Brain pericyte (primary cell): ENCODE results near the gene FCSK.
A peak's percentile ranks its signal among the peaks of the same experiment; 100 is the strongest.
"Not testable (repeated sequence)": the region's sequence is repeated elsewhere in the genome, so short reads cannot be mapped to it uniquely, and the experiment has no call there.

Experiments used
- DNase-seq: peaks from one replicate; pipeline ENCODE4 v3.0.0-alpha.2; 2012; ENCODE audit warnings: low read depth, low spot score

Gene FCSK

DNA sequence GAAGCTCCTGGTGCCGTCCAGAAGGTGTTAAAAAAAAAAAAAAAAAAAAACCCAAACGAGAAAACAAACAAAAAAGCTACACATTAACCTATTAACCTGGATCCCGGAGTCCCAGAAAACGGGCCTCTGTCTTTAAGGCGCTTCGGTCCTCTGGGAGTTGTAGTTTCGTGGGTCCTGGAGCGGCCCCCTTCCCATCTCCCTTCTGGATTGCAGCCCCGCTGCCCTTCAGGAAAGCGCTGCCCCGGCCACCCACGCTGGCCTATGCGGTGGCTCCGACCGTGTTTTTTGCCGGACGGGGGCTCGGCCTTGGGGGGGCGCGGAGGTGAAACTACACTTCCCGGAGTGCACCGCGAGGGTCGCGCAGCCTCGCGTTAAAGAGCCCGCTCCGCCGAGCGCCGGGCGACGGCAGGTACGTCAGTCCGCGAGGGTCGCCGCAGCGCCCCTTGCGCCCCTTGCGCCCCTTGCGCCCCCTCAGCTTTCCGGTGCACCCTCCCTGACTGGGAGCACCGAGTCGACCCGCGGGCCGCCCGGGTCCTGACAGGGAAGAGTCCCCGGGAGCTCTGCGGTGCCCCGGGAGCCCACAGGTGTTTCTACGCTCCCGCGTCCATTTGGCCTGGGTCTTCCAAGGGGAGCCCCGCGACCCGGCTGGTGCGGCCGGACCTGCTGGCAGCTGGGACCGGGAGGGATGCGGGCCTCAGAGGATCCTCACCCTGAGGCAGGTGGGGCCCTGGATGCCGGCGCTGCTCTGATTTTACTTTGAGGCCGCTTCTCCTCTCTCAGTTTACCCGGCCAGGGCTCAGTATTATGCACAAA, at the start of gene FCSK:
Gene FCSK (plus strand): TSS at position 374 of the 813 bp plus-strand sequence. CDS start 8,596 bp downstream, outside the sequence.
- DNase-seq: no peak

DNA sequence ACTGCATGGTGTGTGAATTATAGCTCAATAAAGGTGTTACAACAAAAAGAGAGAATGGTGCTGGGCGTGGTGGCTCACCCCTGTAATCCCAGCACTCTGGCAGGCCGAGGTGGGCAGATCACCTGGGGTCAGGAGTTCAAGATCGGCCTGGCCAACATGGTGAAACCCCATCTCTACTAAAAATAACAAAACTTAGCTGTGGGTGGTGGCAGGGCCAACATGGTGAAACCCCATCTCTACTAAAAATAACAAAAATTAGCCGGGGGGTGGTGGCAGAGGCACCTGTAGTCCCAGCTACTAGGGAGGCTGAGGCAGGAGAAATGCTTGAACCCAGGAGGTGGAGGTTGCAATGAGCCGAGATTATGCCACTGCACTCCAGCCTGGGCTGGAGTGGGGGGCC, 48.3 kb upstream of the FCSK start:
- not testable (repeated sequence) for DNase-seq

DNA sequence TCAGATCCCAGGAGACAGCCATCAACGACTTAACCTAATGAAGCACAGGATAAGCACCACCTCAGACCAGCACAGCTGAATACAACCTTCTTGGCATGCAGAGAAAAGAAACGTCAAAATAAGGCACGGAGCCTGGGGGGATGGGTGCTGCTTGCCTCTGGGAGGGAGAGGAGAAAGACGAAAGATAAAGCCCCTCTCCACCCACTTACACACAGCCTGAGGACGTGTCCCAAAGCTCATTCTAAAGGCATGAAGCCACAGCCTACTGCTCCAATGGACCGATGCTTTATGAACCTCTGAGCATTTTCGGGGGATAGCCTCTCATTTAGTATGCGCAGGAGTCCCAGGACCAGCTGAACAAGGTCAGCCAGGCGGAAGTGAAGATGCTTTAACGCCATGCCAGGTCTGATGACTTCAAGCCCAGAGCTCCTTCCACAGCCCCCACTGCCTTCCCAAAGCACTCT, 46.6 kb upstream of the FCSK start:
- DNase-seq: no peak

DNA sequence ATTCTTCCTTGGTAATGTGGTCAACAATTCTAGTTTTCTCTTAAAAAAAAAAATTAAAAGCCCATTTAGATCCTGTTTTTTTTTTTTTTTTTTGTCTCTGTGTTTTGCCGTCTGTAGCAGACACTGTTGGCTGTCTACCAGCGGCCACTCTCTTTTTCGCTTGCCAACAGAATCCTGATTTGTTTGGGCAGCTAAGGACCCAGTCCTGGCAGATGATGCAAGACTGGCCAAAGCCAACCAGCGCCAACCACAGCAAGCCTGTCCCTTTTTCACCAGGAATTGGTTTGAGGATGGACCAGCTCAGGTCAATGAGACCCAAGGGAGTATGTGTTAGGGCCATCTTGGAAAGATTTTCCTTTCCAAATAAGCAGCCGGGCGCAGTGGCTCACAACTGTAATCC, 43.7 kb upstream of the FCSK start:
- DNase-seq: no peak

DNA sequence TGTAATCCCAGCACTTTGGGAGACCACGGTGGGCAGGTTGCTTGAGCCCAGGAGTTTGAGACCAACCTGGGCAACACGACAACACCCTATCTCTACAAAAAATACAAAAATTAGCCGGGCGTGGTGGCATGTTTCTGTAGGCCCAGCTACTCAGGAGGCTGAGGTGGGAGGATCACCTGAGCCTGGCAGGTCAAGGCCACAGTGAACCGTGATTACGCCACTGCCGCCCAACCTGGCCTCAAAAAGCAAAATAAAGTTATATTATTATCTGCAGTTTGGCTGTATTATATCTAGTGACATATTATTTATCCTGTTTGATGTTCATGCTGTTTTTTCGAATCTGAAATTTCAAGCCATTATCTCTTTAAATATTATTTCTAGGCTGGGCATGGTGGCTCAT, 42.0 kb upstream of the FCSK start:
- no peak for DNase-seq

DNA sequence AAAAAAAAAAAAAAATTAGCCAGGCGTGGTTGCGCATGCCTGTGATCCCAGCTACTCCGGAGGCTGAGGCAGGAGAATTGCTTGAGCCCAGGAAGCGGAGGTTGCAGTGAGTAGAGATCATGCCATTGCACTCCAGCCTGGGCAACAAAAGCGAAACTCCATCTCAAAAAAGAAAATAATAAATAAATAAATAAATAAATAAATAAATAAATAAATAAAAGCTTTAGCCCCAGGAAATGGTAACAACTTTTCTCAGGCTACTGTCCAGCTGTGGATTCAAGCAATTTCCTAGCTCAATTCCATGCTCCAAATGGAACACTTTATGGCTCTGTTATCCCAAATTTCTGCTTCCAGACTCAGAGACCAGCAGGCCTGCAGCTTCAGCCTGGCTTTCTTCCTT, 40.8 kb upstream of the FCSK start:
- not testable (repeated sequence) for DNase-seq

DNA sequence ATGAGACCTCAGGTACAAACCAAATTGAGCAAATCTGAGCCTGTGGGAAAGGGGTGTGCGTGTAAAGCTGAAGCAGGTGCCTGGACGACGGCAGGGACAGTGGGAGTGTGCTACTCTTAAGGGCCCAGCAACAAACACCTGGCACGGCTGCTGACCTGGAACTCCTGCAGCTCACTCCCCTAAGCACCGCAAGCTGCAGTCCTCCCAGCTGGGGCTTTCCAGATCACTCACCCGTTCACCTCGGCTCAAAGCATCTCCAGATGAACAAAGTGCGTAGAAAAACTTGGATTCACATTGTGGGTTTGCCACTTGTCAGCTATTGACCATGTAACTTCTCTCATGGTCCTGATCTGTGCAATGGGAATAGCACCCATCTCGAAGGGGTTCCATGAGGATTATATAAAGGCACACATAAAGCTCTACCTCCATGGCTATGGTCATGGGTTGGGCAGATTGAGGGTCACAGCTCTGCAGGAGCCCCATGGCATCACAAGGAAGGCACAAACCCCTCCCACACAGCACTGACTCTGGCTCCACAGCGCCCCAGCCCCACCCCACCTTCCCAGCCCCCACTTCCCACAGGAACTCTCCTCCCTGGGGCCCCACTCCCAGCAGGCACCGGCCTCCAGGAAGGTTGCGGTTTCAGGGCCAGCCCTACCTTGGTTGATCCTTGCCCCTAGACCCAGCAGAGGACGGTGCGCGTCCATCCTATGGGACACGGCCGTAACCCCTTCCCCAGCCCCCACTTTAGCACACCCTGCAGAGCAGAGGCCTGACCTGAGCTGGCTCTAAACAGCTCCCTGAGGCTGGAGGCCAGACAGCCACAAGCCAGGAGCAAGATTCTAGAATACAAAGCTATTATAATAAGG, 37.4 kb upstream of the FCSK start:
- DNase-seq: no peak

DNA sequence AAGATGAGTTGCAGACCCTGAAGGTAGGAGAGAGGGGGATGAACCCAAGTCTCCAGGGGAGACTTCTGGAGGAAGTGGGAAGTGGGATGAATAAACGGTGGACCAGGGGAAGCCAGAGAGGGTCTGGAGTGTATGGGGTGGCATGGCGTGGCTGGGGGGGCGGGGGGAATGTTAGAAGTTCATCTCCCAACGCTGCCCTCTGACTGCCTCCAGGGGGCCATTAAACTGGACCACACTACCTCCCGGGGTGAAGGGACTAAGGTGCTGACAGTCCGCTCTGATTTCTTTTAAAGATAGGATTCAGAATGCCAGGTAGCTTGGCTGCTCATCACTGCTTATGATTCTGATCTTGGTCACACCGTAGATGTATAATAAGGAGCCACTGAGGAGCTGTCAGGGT, 36.7 kb upstream of the FCSK start:
- DNase-seq: no peak

DNA sequence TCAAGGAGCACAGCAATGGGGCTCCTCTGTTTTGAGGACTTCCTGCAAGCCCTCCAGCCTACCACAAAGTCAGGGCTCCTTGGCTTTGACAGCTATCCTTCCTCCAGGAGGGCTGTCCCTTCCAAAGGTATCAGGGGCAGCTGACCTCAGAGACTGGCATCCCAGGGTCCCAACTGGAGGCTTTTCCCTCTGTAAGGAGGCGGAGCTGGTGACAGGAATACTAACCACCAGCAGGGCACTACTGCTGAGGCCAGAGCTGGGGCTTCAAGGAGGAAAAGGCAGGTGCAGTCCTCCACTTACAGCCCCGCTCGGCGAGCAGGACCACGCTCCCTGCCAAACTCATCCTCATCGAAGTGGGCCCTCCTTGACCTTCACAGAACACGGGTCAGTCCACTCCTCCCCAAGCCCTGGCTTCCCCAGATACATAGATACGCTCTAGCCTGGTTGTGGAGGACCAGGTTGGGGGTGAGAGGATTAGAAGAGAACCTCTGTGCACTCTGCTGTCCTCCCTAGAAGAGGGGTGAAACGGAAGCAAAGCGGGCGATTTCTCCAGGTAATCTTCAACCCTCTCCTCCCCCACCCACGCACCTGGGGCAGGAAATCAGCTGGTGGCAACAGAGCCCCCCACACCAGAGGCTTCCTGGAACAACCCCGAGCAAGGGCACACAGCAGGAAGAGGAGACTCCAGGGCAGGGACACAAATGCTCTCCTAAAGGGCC, 36.0 kb upstream of the FCSK start:
- no peak for DNase-seq

DNA sequence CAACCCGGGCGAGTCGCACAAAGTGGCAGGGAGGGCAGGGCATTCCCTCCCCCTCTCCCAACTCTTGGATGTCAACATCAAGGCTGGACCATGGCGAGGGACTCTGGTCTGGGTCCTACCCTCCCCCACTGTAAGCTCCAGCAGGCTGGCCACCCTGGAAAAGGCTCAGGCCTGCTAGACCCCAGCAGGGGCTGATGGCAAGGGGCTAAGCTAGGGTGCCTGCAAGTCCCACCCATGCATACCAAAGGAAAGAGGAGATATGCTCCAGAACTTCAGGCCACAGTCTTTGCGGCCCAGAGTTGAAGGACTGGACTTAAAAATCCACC, 35.4 kb upstream of the FCSK start:
- no peak for DNase-seq

DNA sequence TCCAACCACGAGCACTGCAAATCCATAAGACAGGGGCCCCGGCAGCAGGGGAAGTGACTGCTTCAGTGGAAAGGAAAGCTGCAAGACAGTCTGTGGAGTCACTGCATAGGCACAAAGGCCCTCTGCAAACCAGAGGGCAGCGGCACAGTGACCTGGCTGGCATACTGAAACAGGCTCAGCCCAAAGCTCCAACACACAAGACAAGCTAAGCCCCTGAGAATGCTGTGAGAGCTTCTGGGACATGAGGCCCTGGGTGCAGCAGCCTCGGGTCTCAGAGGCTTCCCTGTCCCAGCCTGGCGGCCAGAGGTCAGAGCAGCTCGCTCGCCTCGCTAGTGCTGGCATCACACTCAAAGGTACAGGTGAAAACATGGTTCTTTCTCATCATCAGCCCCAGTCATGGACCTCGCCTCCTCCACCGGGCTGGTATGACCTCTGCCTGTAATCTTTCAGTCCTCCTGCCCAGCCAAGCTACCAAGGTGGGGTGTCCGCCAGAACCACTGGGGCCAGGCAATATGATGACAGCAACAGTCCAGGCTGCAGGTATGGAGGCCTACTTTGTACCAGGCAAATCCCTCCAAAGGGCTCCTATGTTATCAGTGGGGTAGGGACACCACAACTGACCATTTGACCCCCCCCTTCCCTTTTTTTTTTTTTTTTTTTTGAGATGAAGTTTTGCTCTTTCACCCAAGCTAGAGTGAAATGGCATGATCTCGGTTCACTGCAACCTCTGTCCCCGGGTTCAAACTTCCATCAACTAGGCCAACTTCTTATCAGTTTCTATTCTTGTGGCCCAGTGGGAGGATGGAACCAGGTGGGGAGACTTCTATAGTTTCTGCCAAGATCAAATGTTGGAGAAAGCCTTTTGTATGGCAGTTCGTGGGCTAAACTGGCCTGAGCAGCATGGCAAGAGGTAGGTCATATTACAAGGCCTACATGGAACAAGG, 34.7 kb upstream of the FCSK start:
- DNase-seq: no peak

DNA sequence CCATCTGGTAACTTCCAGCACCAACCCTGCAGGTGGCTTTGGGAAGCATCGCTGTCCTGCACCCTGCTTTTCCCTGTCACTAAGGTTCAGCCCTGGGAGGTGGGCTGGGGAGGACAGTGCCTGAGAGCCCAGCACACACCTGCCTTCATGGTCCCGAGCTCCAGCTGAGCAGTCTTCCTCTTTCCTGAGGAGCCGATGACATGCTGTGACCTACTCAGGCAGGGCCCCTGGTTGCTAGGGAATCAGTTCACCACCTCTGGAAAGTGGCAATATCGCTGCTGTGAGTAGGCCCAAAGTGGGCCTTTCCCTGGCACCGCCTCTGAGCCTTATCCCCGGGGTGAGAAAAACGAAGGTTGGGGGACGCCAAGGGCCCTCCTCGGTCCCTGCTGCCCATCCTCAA, 33.4 kb upstream of the FCSK start:
- no peak for DNase-seq

DNA sequence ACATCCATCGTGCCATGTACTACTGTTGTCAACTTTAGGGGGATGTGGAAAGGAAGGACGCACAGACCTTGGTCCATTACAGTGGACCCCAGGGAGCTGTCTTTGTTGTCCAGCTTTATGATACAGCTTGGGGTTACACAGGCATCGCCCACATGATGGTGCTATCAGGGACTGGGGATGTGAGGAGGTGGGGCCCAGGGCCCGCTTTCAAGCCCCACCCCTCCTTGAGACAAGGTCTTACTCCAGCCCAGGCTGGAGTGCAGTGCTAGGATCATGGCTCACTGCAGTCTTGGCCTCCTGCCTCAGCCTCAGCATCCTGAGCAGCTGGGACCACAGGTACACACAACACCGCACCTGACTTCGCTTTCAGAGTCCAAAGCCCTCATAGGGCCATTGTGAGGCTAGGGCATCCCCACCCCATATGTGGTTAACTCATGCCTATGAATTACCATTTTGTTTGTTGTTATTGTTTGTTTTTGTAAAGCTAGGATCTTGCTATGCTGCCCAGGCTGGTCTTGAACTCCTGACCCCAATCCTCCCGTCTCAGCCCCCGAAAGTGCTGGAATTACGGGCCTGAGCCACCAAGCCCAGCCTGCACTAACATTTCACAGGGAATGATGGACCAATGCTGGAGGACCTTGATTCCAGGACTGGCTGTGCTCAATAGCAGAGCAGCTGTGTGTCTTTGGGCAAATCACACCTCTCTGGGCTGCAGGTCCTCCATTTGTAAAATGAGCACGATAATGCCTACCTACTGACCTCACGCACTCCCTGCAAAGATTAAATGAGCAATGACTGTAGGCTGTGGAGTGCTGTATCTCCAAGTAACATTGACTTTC, 32.7 kb upstream of the FCSK start:
- no peak for DNase-seq

DNA sequence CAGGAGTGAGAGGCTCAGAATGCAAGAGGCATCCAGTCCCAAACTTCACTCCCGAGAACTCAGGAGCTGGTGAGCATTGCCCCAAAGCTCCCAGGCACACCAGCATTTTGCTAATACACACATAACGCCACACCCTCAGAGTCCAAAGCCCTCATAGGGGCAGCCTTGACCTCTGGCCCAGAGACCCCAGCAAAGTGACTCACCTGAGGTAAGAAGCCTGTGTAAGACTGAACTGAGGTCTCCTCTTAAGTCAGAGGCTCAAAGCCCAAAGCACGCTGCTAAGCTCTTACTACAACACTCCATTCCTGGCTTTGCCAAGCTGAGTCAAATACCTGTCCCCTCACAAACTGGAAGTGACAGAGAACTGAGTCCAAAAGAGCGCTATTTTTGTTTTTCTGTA, 31.9 kb upstream of the FCSK start:
- DNase-seq: no peak

DNA sequence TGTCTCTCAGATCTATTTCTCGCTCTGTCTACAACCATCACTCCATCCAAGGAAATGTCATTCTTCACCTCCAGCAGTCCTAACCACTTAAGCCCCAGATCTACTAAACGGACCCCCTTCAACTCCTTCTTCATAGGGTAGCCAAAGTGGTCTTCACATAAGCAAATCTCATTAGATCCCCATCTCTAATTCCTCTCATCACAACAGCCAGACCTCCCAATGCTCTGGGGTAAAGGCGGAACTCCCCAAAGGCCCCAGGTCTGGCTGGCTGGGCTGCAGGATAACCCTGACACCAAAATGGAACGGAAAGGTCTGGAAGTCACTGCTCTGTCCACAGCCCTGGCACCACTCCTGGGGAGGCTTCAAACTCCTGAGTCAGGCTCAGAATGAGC, 26.6 kb upstream of the FCSK start:
- DNase-seq: no peak

DNA sequence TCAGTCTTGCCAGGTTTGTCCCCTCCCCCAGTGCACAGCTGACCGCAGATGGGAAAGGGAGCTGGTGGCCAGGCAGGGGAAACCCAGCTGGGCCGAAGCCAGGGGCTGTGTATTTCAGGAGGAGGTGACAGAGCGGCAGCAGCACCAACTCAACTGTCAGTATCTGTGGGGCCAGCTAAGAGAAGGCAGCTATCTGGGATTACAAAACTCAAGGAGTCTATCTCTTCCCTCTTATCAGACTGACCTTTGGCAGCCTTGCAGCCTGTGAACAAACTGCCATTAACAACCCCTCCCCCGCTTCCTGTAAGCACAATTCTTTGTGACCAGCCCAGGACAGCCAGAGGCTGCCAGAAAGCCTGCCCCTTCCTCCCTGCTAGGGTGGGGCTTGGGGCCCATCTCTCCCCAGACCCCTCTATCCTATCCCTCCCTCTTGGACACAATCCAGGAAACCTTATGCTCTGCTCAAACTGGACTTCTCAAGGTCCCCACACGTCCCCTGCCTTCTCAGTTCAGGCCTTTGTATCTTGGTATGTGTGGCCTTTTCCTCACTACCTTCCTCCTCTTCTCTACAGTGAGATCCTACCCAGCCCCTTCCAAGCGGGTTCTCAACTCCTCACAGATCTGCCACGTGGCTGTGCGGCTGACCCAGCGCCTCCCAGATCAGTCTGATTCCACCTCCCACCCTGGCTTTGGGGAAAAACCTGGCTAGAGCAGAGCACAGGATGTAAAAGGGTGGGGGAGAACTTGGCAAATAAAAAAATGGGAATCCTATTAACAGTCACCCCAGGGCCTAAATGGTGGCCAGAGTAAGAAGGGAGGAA, 26.0 kb upstream of the FCSK start:
- peak; percentile 42 for DNase-seq

DNA sequence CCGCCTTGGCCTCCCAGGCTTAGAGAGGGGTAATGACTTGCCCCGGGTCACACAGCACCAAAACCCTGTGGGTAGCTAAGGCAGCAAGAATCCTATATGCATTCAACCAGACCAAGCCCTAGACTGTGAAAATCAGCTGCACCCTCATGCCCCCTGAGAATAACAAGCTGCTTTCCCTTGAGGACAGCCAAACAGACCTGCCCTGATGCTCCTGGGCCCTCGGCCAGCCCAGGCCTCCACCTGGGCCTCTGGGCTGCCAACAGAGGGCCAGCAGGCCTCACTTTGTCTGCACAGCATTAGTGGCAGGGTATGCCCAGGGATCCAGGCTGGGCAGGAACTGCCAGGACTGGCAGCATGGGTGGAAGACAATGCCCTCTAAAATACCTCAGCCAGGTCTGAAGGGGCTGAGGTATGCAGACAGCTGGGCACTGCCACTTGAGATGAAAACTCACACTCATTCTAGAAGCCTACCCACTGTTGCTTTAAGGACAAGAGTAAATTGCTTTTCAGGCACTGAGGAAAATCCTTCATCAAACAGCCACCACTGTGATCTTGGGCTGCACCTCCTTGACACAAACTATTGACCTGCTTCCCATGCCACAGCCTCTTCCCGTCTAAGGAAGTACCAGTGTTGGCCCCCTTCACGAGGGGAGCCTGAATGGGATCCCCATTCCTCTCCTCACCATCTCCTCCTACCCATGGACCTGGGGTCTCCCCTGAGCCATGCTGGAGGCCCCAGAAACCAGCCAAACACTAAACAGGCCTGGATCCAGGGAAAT, 24.3 kb upstream of the FCSK start:
- DNase-seq: no peak

DNA sequence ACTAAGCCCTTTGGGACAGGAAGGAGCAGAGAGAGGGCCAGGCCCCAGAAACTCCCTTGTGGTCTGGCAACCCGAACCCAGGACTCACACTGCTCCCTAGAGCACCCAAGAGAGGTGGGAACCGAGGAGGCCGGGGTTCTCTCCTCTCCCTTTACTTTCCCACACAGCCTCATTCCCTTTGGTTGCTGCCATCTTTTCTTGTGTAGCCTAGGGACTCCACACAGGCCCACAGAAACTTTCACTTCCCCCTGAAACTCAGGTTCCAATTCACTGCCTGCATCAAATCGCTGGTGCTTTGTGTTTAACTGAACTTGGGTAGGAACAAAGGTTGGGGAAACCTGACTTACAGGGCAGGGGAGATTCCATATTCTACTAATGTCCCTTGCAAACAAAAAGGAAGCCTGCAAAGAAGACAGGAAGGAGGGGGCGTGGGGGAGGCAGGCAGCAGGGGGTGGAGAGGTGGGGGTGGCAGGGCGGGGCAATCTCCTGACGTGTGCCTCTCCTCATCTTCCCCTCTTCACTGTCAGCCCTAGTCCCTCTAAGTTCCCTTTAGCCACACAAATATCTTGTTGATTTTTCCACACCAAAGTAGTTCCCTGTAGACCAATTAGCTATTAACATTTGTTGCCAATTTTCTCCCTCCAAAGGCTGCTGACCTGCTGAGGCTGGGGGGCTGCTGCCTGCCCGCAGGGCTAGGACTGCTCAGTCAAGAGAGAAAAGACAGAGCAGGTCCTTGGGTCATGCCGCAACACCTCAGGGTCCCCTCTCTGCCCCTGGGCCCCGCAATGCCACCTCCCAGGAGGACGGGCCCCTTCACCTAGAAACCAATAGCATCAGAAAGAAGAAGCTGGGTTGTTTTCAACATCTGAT, 23.5 kb upstream of the FCSK start:
- no peak for DNase-seq
